G401.6 (cell line): ENCODE measurements around the gene ELOVL7.
"Not testable (repeated sequence)": the region's sequence is repeated elsewhere in the genome, so short reads cannot be mapped to it uniquely, and the experiment has no call there.

Experiments
- FAIRE-seq: peaks from 2 replicates; lab custom pipeline; 2012; peaks lifted over from hg19 to GRCh38; lab: Jason Lieb, UNC

Gene ELOVL7

GRCh38 chr5:60792438-60792837 lies 51.6 kb downstream of the ELOVL7 start:
- FAIRE-seq: no peak

GRCh38 chr5:60789551-60789950 lies 54.5 kb downstream of the ELOVL7 start:
- FAIRE-seq: no peak

GRCh38 chr5:60788863-60789513 lies 55.1 kb downstream of the ELOVL7 start:
- FAIRE-seq: no peak

- no peak for FAIRE-seq
These were observed 64.6 kb downstream of the ELOVL7 start for GRCh38 chr5:60779466-60779865.

GRCh38 chr5:60776343-60776742 lies 67.7 kb downstream of the ELOVL7 start:
- no peak for FAIRE-seq

- FAIRE-seq: no peak
These were observed 78.9 kb downstream of the ELOVL7 start for GRCh38 chr5:60765019-60765709.

- no peak for FAIRE-seq
These were observed 81.0 kb downstream of the ELOVL7 start for GRCh38 chr5:60763061-60763460.

- no peak for FAIRE-seq
These were observed 89.6 kb downstream of the ELOVL7 start for GRCh38 chr5:60754495-60754894.

- no peak for FAIRE-seq
These were observed 99.4 kb downstream of the ELOVL7 start for GRCh38 chr5:60744682-60745081.

- no peak for FAIRE-seq
These were observed 100.4 kb downstream of the ELOVL7 start for GRCh38 chr5:60743511-60744314.

GRCh38 chr5:60740322-60740721 lies 103.7 kb downstream of the ELOVL7 start:
- FAIRE-seq: no peak

GRCh38 chr5:60738933-60739332 lies 105.1 kb downstream of the ELOVL7 start:
- FAIRE-seq: no peak

- no peak for FAIRE-seq
These were observed 105.6 kb downstream of the ELOVL7 start for GRCh38 chr5:60738461-60738860.

GRCh38 chr5:60730858-60731257 lies 113.2 kb downstream of the ELOVL7 start:
- not testable (repeated sequence) for FAIRE-seq

- FAIRE-seq: no peak
These were observed 116.9 kb downstream of the ELOVL7 start for GRCh38 chr5:60727033-60727679.

GRCh38 chr5:60724126-60724525 lies 119.9 kb downstream of the ELOVL7 start:
- no peak for FAIRE-seq

- FAIRE-seq: no peak
These were observed 121.7 kb downstream of the ELOVL7 start for GRCh38 chr5:60722416-60722815.

- FAIRE-seq: no peak
These were observed 124.7 kb downstream of the ELOVL7 start for GRCh38 chr5:60719329-60719728.

- FAIRE-seq: no peak
These were observed 125.7 kb downstream of the ELOVL7 start for GRCh38 chr5:60718166-60718892.

GRCh38 chr5:60715201-60715928 lies 128.7 kb downstream of the ELOVL7 start:
- FAIRE-seq: not testable (repeated sequence)

GRCh38 chr5:60712950-60713349 lies 131.1 kb downstream of the ELOVL7 start:
- FAIRE-seq: no peak
